Urinary bladder (tissue), 4 donors: ENCODE measurements around the gene DLG4. TPM values are rescaled to one million over a fixed set of nuclear protein-coding genes. Genes with fewer than 3 reads are reported as not detected.

ENCODE experiments used
- DNase-seq: peaks from one replicate; pipeline ENCODE4 v3.0.0-alpha.2; 2015; ENCODE audit errors: extremely low spot score
- H3K27ac ChIP-seq: one replicate; pipeline ENCODE4 v1.5.1; 2013; ENCODE audit warnings: low read depth, mild to moderate bottlenecking, moderate library complexity
- H3K36me3 ChIP-seq: one replicate; pipeline ENCODE4 v1.6.1; 2013; ENCODE audit warnings: mild to moderate bottlenecking, moderate library complexity; ENCODE audit not compliant: insufficient read depth
- H3K4me1 ChIP-seq: one replicate; pipeline ENCODE4 v1.6.1; 2013; ENCODE audit warnings: mild to moderate bottlenecking, moderate library complexity; ENCODE audit not compliant: insufficient read depth
- H3K4me3 ChIP-seq: one replicate; pipeline ENCODE4 v1.5.1; 2013; ENCODE audit warnings: low read depth, low read length
- WGBS: extraction: QIAGEN DNeasy Blood & Tissue Kit; methylation state at CpG from one replicate; pipeline ENCODE4 v1.1.7; 2013; 5-methylcytosine and 5-hydroxymethylcytosine counted together
- polyA plus RNA-seq: library from polyadenylated mRNA; stranded (reverse); fragments of 200-250 nt; gene quantifications from one replicate; pipeline ENCODE4 v1.2.3, GENCODE V29; 2013
- small RNA-seq: library from RNA; depleted of rRNA; stranded (forward); fragments of <200 nt; gene quantifications from one replicate; pipeline ENCODE3, GENCODE V24; 2014
- total RNA-seq: library from RNA; depleted of rRNA; stranded (reverse); fragments of >200 nt; gene quantifications from one replicate; pipeline ENCODE4 v1.2.3, GENCODE V29; 2014
- donor health status: healthy with polysubstance abuse.
- donor health status: healthy.

Gene DLG4
- total and polyA plus RNA-seq, 2 donors, result 17.1 to 19.4 TPM

DNA sequence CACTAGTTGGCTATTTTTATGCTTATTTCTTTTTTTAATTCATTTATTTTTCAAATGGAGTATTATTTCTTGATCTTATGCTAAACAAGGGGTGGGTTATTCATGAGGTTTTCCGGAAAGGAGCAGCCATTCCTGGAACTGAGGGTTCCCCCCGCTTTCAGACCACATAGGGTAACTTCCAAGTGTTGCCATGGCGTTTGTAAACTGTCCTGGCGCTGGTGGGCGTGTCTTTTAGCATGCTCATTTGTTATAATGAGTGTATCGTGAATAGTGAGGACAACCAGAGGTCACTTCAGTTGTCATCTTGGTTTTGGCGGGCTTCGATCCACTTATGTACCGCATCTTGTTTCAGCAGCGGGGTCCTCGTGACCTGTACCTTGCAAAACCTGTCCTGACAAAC lies 75.4 kb downstream of the DLG4 start:
- no peaks in the 10 kb centered on the region for H3K36me3 ChIP-seq
- no peak for DNase-seq
- no peak overlapping the region for H3K27ac ChIP-seq
- no peak overlapping the region for H3K4me3 ChIP-seq
- 73% methylated on average over 11 of the region's 11 CpGs for WGBS
- H3K4me1 ChIP-seq, result no peaks in the 10 kb centered on the region

DNA sequence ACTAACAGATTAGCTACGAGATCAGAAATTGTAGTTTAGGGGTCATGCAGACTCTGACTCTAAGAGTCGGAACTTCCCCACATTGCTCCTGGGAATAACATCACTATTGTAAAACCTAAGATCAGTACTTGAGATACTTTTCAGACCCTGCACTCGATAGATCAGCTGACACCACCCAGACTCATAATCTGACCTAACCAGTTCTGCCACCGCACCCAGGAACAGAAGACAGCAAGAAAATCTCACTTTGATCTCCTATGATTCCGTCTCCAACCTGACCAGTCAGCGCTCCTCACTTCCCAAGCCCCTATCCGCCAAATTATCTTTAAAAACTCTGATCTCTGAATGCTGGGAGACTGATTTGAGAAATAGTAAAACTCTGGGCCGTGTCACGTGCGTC lies 77.8 kb downstream of the DLG4 start:
- Histone ChIP-seq H3K4me1 (no peaks in the 10 kb centered on the region), H3K27ac (no peak overlapping the region), H3K4me3 (no peak overlapping the region), H3K36me3 (no peaks in the 10 kb centered on the region)
- peak; percentile 71 for DNase-seq
- WGBS, result 65% methylated on average over 10 of the region's 10 CpGs

DNA sequence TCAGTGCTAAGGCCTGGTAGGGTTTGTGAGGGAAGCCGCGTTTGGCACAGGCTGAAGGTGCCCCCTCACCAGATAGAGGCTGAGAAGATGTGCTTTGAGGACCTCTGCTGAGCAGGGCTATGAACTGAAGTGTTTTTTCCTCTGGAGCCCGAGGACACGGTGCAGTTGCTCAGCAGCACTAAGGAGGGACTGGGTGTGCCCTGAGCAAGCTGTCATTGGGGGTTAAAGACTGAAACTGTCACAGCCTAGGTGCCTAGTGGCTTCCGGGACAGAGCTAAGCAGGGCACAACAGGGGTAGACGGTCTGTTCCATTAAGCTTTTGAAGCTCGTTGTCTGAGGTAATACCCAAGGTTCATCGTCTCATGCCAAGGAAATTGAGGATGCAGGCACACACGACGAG lies 80.2 kb downstream of the DLG4 start:
- Histone ChIP-seq H3K36me3 (no peaks in the 10 kb centered on the region), H3K4me3 (no peak overlapping the region), H3K27ac (no peak overlapping the region), H3K4me1 (no peaks in the 10 kb centered on the region)
- WGBS, result 53% methylated on average over 10 of the region's 10 CpGs
- no peak for DNase-seq

DNA sequence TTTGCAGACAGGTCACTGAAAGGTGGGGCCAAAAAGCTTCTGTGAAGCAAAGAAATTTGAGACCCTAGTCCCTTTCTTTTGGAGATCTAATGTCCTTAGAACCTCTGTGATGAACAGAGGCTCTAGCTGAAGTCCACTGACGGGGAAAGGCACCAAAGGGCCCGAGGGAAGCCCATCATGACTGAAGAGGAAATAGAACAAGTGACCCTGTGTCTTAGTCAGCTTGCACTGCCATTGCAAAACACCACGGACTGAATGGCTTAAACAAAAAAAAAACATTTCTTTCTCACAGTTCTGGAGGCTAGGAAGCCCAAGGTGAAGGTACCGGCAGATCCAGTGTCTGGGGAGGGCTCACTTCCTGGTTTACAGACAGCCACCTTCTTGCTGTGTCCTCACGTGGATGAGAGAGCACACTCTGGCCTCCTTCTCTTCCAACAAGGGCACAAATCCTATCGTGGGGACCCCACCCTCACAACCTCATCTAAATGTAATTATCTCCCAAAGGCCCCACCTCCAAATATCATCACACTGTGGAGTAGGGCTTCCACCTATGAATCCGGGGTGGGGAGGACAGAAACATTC lies 80.7 kb downstream of the DLG4 start:
- Histone ChIP-seq H3K27ac (no peak overlapping the region), H3K4me3 (no peak overlapping the region), H3K36me3 (no peaks in the 10 kb centered on the region), H3K4me1 (no peaks in the 10 kb centered on the region)
- no peak for DNase-seq
- WGBS, result 60% methylated on average over 7 of the region's 7 CpGs

DNA sequence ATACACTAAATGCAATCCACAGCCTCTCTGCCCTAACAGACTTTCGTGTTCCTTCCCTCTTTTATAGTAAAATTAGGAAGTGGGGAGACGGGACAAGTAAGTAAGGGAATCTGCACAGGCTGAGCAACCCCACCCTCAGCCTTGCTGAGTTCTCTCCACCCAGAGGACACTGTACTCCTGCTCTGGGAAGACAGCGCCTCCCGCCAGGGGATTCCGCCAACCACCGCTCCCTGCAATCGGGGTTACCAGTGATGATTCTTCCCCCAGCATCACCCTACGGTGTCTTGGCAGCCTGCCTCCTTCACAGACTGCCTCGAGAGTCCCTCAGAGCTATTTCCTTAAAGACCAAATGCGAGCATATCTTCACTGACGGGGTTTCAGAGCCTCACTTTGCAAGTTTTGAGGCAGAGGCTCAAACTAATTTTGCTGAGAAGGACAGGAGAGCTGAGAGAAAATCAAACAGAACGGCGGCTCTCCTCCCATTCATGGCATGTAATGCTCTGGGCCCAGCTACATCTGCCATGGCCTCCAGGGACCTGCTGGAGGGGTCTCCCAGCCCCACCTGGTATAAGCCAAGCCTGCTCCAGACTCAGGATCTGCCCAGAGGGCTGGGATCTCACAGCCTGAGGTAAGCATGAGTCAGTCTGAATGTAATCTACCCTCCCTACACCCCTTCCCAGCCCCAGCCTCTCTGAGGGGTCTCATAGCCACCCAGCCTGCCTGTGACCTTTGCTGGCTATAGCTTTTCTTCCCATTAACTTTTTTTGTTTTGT lies 82.3 kb downstream of the DLG4 start:
- Histone ChIP-seq H3K4me3 (no peak overlapping the region), H3K27ac (no peak overlapping the region), H3K36me3 (no peaks in the 10 kb centered on the region), H3K4me1 (no peaks in the 10 kb centered on the region)
- no peak for DNase-seq
- 39% methylated on average over 13 of the region's 13 CpGs for WGBS

Small RNAs within 50 kb of the gene (small RNA-seq; reads per million reads assigned to genes)
- not detected for gene AC120057.4
- 17.4 reads per million, percentile 95 among the genes with 10 or more reads in this experiment for gene MIR324
- not detected for gene RF00019

Other genes starting within 250 kb of the DLG4 start
Only the 30 nearest of the 33 such genes appear.
- 32.9 TPM for gene RNASEK, start 207.2 kb downstream of the DLG4 start, total RNA-seq
- 305 TPM for gene RNASEK, start 207.2 kb downstream of the DLG4 start, polyA plus RNA-seq
- gene BCL6B, start 196.8 kb downstream of the DLG4 start, total RNA-seq, result 12.5 TPM
- 9.9 TPM for gene BCL6B, start 196.8 kb downstream of the DLG4 start, polyA plus RNA-seq
- gene SLC16A13, start 183.8 kb downstream of the DLG4 start, total RNA-seq, result 0.37 TPM
- gene SLC16A13, start 183.8 kb downstream of the DLG4 start, polyA plus RNA-seq, result 1.5 TPM
- not detected for gene SLC16A11, start 175.7 kb downstream of the DLG4 start, total RNA-seq
- 1.5 TPM for gene SLC16A11, start 175.7 kb downstream of the DLG4 start, polyA plus RNA-seq
- gene CLEC10A, start 139.6 kb downstream of the DLG4 start, total RNA-seq, result 5.0 TPM
- 18.8 TPM for gene CLEC10A, start 139.6 kb downstream of the DLG4 start, polyA plus RNA-seq
- gene ASGR2, start 105.0 kb downstream of the DLG4 start, total RNA-seq, result not detected
- 1.7 TPM for gene ASGR2, start 105.0 kb downstream of the DLG4 start, polyA plus RNA-seq
- 1.7 TPM for gene ASGR1, start 40.5 kb downstream of the DLG4 start, total RNA-seq
- gene ASGR1, start 40.5 kb downstream of the DLG4 start, polyA plus RNA-seq, result 1.6 TPM
- gene ACADVL, start 102 bp upstream of the DLG4 start, total RNA-seq, result 130 TPM
- gene ACADVL, start 102 bp upstream of the DLG4 start, polyA plus RNA-seq, result 314 TPM
- 45.5 TPM for gene DVL2, start 14.7 kb upstream of the DLG4 start, total RNA-seq
- 41.5 TPM for gene DVL2, start 14.7 kb upstream of the DLG4 start, polyA plus RNA-seq
- 18.8 TPM for gene PHF23, start 19.6 kb upstream of the DLG4 start, total RNA-seq
- gene PHF23, start 19.6 kb upstream of the DLG4 start, polyA plus RNA-seq, result 39.0 TPM
- gene GABARAP, start 22.6 kb upstream of the DLG4 start, total RNA-seq, result 246 TPM
- gene GABARAP, start 22.6 kb upstream of the DLG4 start, polyA plus RNA-seq, result 681 TPM
- gene CTDNEP1, start 31.9 kb upstream of the DLG4 start, total RNA-seq, result 40.0 TPM
- gene CTDNEP1, start 31.9 kb upstream of the DLG4 start, polyA plus RNA-seq, result 89.2 TPM
- gene ELP5, start 32.4 kb upstream of the DLG4 start, total RNA-seq, result 17.7 TPM
- 39.2 TPM for gene ELP5, start 32.4 kb upstream of the DLG4 start, polyA plus RNA-seq
- gene CLDN7, start 42.6 kb upstream of the DLG4 start, total RNA-seq, result 24.2 TPM
- 34.4 TPM for gene CLDN7, start 42.6 kb upstream of the DLG4 start, polyA plus RNA-seq
- 11.6 TPM for gene SLC2A4, start 61.9 kb upstream of the DLG4 start, total RNA-seq
- 66.1 TPM for gene SLC2A4, start 61.9 kb upstream of the DLG4 start, polyA plus RNA-seq
- 0.37 TPM for gene YBX2, start 74.8 kb upstream of the DLG4 start, total RNA-seq
- gene YBX2, start 74.8 kb upstream of the DLG4 start, polyA plus RNA-seq, result 1.8 TPM
- gene EIF5A, start 87.8 kb upstream of the DLG4 start, total RNA-seq, result 123 TPM
- 348 TPM for gene EIF5A, start 87.8 kb upstream of the DLG4 start, polyA plus RNA-seq
- 25.0 TPM for gene GPS2, start 95.5 kb upstream of the DLG4 start, total RNA-seq
- 70.2 TPM for gene GPS2, start 95.5 kb upstream of the DLG4 start, polyA plus RNA-seq
- 20.9 TPM for gene NEURL4, start 109.5 kb upstream of the DLG4 start, total RNA-seq
- gene NEURL4, start 109.5 kb upstream of the DLG4 start, polyA plus RNA-seq, result 26.0 TPM
- 1.5 TPM for gene ACAP1, start 116.7 kb upstream of the DLG4 start, total RNA-seq
- 4.3 TPM for gene ACAP1, start 116.7 kb upstream of the DLG4 start, polyA plus RNA-seq
- 3.9 TPM for gene KCTD11, start 132.3 kb upstream of the DLG4 start, total RNA-seq
- gene KCTD11, start 132.3 kb upstream of the DLG4 start, polyA plus RNA-seq, result 19.3 TPM
- not detected for gene TMEM95, start 135.3 kb upstream of the DLG4 start, total RNA-seq
- gene TMEM95, start 135.3 kb upstream of the DLG4 start, polyA plus RNA-seq, result not detected
- gene TNK1, start 161.3 kb upstream of the DLG4 start, total RNA-seq, result 1.2 TPM
- gene TNK1, start 161.3 kb upstream of the DLG4 start, polyA plus RNA-seq, result 4.8 TPM
- gene PLSCR3, start 174.7 kb upstream of the DLG4 start, total RNA-seq, result 14.4 TPM
- 56.3 TPM for gene PLSCR3, start 174.7 kb upstream of the DLG4 start, polyA plus RNA-seq
- 76.2 TPM for gene TMEM256, start 184.3 kb upstream of the DLG4 start, total RNA-seq
- gene TMEM256, start 184.3 kb upstream of the DLG4 start, polyA plus RNA-seq, result 113 TPM
- gene NLGN2, start 188.0 kb upstream of the DLG4 start, total RNA-seq, result 8.5 TPM
- gene NLGN2, start 188.0 kb upstream of the DLG4 start, polyA plus RNA-seq, result 40.9 TPM
- gene SPEM1, start 200.5 kb upstream of the DLG4 start, total RNA-seq, result not detected
- gene SPEM1, start 200.5 kb upstream of the DLG4 start, polyA plus RNA-seq, result not detected
- not detected for gene SPEM2, start 205.8 kb upstream of the DLG4 start, total RNA-seq
- gene SPEM2, start 205.8 kb upstream of the DLG4 start, polyA plus RNA-seq, result not detected
- gene SPEM3, start 209.0 kb upstream of the DLG4 start, total RNA-seq, result not detected
- not detected for gene SPEM3, start 209.0 kb upstream of the DLG4 start, polyA plus RNA-seq
- gene TMEM102, start 215.6 kb upstream of the DLG4 start, total RNA-seq, result 3.1 TPM
- gene TMEM102, start 215.6 kb upstream of the DLG4 start, polyA plus RNA-seq, result 4.0 TPM